WI38 (cell line): Measurements from ENCODE around the gene ZMIZ1.

Experiments used
- H3K4me3 ChIP-seq: 2 replicates; pipeline ENCODE4 v1.5.1; 2011; ENCODE audit warnings: low read depth, mild to moderate bottlenecking, control low read depth, low read length
- CTCF ChIP-seq: IDR thresholded peaks from 2 replicates; pipeline ENCODE4 v1.5.1; 2012; ENCODE audit warnings: low read depth, mild to moderate bottlenecking, control low read depth, low read length

ZMIZ1 gene

DNA sequence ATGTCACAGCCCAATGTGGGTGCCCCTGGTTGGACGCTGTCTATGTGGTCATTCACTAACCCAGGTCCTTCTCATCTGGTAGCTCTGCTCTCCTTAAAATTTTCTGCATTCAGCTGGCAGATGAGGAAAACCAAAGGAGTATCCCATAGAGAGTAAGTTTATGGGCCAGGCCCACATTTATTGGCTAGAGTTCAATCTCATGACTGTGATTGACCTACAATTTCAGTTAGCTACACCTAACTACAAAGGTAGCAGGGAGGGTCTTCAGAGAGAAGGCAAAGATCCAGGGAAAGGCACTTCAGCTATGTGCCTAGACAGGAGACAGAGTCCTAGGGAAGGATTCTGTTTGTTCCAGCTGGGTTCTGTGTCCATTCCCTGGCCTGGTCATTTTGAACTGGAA is 254.8 kb downstream of the ZMIZ1 start:
- no peak overlapping the region for H3K4me3 ChIP-seq
- no peak for TF ChIP-seq CTCF

- H3K4me3 ChIP-seq, result no peak overlapping the region
- no peak for TF ChIP-seq CTCF
Observed at GRCh38 chr10:79324032-79324695, 255.4 kb downstream of the ZMIZ1 start.

- TF ChIP-seq CTCF, result no peak
- H3K4me3 ChIP-seq, result no peak overlapping the region
Observed at GRCh38 chr10:79326361-79327089, 257.8 kb downstream of the ZMIZ1 start.

DNA sequence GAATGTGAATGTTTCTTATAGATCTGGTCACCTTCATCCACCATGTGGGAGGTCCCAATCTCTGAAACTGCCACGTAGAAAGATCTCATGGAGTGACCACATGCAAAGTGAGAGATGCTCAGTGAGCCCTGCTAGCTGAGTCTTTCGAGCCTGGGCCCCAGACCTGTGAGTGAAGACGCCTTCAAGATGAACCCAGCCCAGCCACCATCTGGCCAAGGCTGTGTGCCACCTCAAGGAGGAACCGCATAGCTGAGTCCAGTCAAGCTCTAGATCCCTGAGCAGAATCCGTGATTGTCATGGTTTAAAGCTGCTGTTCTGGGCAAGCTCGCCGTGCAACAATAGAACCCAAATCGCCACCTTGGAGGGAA is 258.3 kb downstream of the ZMIZ1 start:
- no peak overlapping the region for H3K4me3 ChIP-seq
- TF ChIP-seq CTCF, result no peak

DNA sequence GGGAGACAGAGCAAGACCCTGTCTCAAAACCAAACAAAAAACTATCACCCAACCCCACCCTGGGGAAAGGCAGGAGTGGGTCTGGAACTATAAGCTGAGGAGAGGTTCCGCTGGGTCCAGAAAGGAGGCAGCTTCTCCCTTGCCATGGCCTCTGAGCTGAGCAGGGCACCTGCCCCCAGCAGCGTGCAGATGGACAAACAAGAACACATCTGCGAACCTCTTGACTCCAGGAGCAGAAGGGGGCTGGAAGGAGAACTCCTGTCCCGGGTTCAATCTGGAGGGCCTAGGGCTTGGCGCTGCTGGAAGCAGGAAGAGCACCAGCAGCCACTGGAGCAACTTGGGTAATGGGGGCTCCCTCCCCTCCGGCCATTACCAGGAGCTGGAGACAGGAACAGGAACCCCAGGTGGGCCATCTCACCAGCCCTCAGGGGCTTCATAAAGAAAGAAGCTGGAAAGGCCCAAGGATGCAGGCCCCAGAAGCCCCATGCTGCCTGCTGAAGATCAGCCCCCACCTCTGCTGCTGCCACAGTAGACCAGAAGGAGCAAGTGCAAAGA is 259.5 kb downstream of the ZMIZ1 start:
- no peak for TF ChIP-seq CTCF

DNA sequence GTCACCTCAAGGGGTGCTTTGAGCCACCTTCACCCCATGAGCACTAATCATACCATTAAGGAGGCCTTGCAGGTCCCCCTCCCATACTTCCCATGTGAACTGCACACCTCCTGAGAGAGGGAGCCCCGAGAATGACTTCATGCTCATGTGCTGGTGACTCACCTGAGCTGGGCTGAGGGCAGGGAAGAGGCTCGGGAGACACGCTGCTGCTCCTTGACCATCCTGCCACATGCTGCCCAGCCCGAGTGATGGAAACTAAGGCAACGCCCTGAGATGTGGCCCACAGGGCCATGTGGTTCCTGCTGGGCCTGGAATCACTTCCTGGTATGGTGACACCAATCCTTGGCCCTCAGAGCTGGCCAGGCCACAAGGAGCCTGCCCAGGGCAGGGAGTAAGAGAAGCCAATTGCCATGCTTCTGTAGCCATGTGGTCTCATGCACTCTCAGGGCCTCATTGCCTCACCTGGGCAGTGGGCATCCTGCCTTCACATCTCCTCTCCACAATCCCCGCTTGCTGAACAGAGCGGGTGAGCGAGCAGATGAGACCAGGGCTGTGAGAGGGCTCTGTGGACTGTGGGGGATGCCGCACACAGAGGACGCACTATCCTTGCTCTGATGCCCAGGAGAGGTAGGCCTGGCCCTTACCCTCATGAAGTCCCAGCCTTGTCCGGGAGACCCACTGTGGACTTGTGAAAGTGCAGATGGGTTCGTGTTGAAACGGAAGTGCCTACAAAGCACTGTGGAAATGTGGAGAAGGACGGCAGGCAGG is 260.2 kb downstream of the ZMIZ1 start:
- TF ChIP-seq CTCF, result no peak
- H3K4me3 ChIP-seq, result no peak overlapping the region

More for the DNA sequence above, 259.5 kb downstream of the ZMIZ1 start:
- H3K4me3 ChIP-seq, result no peak overlapping the region
